Measurements from ENCODE around the gene CFAP74. TPM values are rescaled to one million over a fixed set of nuclear protein-coding genes. Genes with fewer than 3 reads are reported as not detected.

The CFAP74 gene
- total RNA-seq, 2 donors from 2014 or later: 9.1 TPM; not detected in 1

- 83% methylated on average over 9 of the region's 9 CpGs for WGBS
- H3K9me3 ChIP-seq: no peaks in the 10 kb centered on the region
- intact Hi-C loops (cut with DNase I): no loop called here
- TF ChIP-seq CTCF (IDR thresholded peaks at IDR 0.05) (no peak), POLR2AphosphoS5 (IDR thresholded peaks at IDR 0.05) (no peak), POLR2A (IDR thresholded peaks at IDR 0.05) (no peak)
- no peaks in the 10 kb centered on the region for H3K36me3 ChIP-seq
- H3K27me3 ChIP-seq (replicated peaks; ENCODE audit: insufficient read depth): no peaks in the 10 kb centered on the region
- H3K4me1 ChIP-seq (replicated peaks): no peaks in the 10 kb centered on the region
- no peak overlapping the region for H3K27ac ChIP-seq
- DNase-seq (ENCODE audit: low spot score): no peak
- H3K4me3 ChIP-seq: no peak overlapping the region
These were observed 49.6 kb downstream of the CFAP74 start for GRCh38 chr1:1954015-1954414.

GRCh38 chr1:1950940-1951339 lies 52.6 kb downstream of the CFAP74 start:
- H3K27ac ChIP-seq: no peak overlapping the region
- 76% methylated on average over 5 of the region's 5 CpGs for WGBS
- no peaks in the 10 kb centered on the region for H3K4me1 ChIP-seq (replicated peaks)
- no peaks in the 10 kb centered on the region for H3K9me3 ChIP-seq
- H3K27me3 ChIP-seq (replicated peaks; ENCODE audit: insufficient read depth): no peaks in the 10 kb centered on the region
- intact Hi-C loops (cut with DNase I): no loop called here
- H3K4me3 ChIP-seq: no peak overlapping the region
- H3K36me3 ChIP-seq: no peaks in the 10 kb centered on the region
- TF ChIP-seq CTCF (IDR thresholded peaks at IDR 0.05) (no peak), POLR2AphosphoS5 (IDR thresholded peaks at IDR 0.05) (no peak)
- DNase-seq (ENCODE audit: low spot score): no peak

GRCh38 chr1:1948783-1949182 lies 54.8 kb downstream of the CFAP74 start:
- no peaks in the 10 kb centered on the region for H3K9me3 ChIP-seq
- no peaks in the 10 kb centered on the region for H3K27me3 ChIP-seq (replicated peaks; ENCODE audit: insufficient read depth)
- DNase-seq (ENCODE audit: low spot score): no peak
- no peak overlapping the region for H3K4me3 ChIP-seq
- no peaks in the 10 kb centered on the region for H3K4me1 ChIP-seq (replicated peaks)
- intact Hi-C loops (cut with DNase I): no loop called here
- WGBS: 64% methylated on average over 1 of the region's 1 CpG
- no peak for TF ChIP-seq POLR2A (IDR thresholded peaks at IDR 0.05)
- no peak for TF ChIP-seq CTCF (IDR thresholded peaks at IDR 0.05)
- TF ChIP-seq POLR2AphosphoS5 (IDR thresholded peaks at IDR 0.05): no peak
- no peaks in the 10 kb centered on the region for H3K36me3 ChIP-seq
- H3K27ac ChIP-seq: no peak overlapping the region

GRCh38 chr1:1947493-1947892 lies 56.1 kb downstream of the CFAP74 start:
- intact Hi-C loops (cut with DNase I): no loop called here
- DNase-seq (ENCODE audit: low spot score): no peak

More at GRCh38 chr1:1947493-1947892, 56.1 kb downstream of the CFAP74 start:
- TF ChIP-seq CTCF (IDR thresholded peaks at IDR 0.05) (no peak), POLR2AphosphoS5 (IDR thresholded peaks at IDR 0.05) (no peak), POLR2A (IDR thresholded peaks at IDR 0.05) (no peak)
- WGBS: 61% methylated on average over 11 of the region's 14 CpGs
- no peaks in the 10 kb centered on the region for H3K9me3 ChIP-seq
- H3K27ac ChIP-seq: no peak overlapping the region
- no peaks in the 10 kb centered on the region for H3K27me3 ChIP-seq (replicated peaks; ENCODE audit: insufficient read depth)
- H3K4me1 ChIP-seq (replicated peaks): no peaks in the 10 kb centered on the region
- H3K4me3 ChIP-seq: no peak overlapping the region
- no peaks in the 10 kb centered on the region for H3K36me3 ChIP-seq
